Brain pericyte (primary cell): Measurements from ENCODE around the gene AP1G2.
"Not testable (repeated sequence)": the region's sequence is repeated elsewhere in the genome, so short reads cannot be mapped to it uniquely, and the experiment has no call there.

Source experiments
- DNase-seq: peaks from one replicate; pipeline ENCODE4 v3.0.0-alpha.2; 2012; ENCODE audit warnings: low read depth, low spot score

The AP1G2 gene

GRCh38 chr14:23594191-23594590, 26.6 kb upstream of the AP1G2 start:
- not testable (repeated sequence) for DNase-seq

- no peak for DNase-seq
These were observed 22.6 kb upstream of the AP1G2 start for GRCh38 chr14:23590198-23590597.

- no peak for DNase-seq
These were observed 22.0 kb upstream of the AP1G2 start for GRCh38 chr14:23589606-23590005.

- DNase-seq = peak; percentile 67
These were observed 21.4 kb upstream of the AP1G2 start for GRCh38 chr14:23588884-23589598.

GRCh38 chr14:23584527-23585203, 17.1 kb upstream of the AP1G2 start:
- not testable (repeated sequence) for DNase-seq

GRCh38 chr14:23583761-23584526, 16.4 kb upstream of the AP1G2 start:
- DNase-seq = not testable (repeated sequence)

- DNase-seq = no peak
These were observed 15.5 kb upstream of the AP1G2 start for GRCh38 chr14:23582906-23583760.

- no peak for DNase-seq
These were observed 13.3 kb upstream of the AP1G2 start for GRCh38 chr14:23580948-23581281.

GRCh38 chr14:23580152-23580926, 12.7 kb upstream of the AP1G2 start:
- DNase-seq = no peak

- DNase-seq = no peak
These were observed 12.1 kb upstream of the AP1G2 start for GRCh38 chr14:23579739-23580138.

- no peak for DNase-seq
These were observed 11.7 kb upstream of the AP1G2 start for GRCh38 chr14:23579311-23579630.

GRCh38 chr14:23578560-23579310, 11.1 kb upstream of the AP1G2 start, which contains the start of gene JPH4:
Gene JPH4, minus strand, starts transcription at chr14:23578790. Its CDS starts 1,337 bp downstream, at chr14:23577453.
- no peak for DNase-seq

GRCh38 chr14:23577710-23578392, 10.3 kb upstream of the AP1G2 start:
- no peak for DNase-seq

GRCh38 chr14:23577004-23577681, 9.6 kb upstream of the AP1G2 start:
- DNase-seq = no peak

GRCh38 chr14:23573384-23574015, 5.9 kb upstream of the AP1G2 start:
- no peak for DNase-seq

GRCh38 chr14:23572836-23573235, 5.2 kb upstream of the AP1G2 start:
- no peak for DNase-seq

GRCh38 chr14:23572524-23572828, 4.9 kb upstream of the AP1G2 start:
- no peak for DNase-seq

GRCh38 chr14:23571701-23572523, 4.3 kb upstream of the AP1G2 start:
- no peak for DNase-seq
